NCI-H1092 (cell line): ENCODE measurements around the gene OR6K3.
"Not testable (repeated sequence)": the region's sequence is repeated elsewhere in the genome, so short reads cannot be mapped to it uniquely, and the experiment has no call there.

Source experiments
- DNase-seq: peaks from one replicate; lab custom pipeline; 2025; lab: John Stamatoyannopoulos, UW

OR6K3 gene

GRCh38 chr1:158720620-158721019 is at the start of gene OR6K3:
OR6K3 (minus strand) TSS chr1:158720720; CDS start chr1:158718115, 2,605 bp downstream.
- no peak for DNase-seq

DNA sequence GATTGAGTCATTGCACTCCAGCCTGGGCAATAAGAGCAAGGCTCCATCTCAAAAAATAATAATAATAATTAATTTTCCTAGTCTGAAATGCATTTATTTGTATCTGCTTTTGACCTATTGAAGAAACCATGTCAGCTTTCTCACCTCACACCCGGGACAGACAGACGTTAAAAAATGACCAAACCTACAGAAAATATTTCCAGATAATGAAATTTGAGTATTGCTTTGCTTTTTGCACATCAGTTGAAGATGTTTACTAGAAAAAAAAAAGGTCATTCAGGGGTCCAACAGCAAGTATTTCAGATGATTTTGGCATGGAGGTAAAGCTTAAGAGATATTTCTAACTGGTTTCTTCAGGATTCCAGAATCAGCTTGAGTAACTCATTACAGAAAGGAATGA is 33.9 kb upstream of the OR6K3 start, which contains the start of gene OR6K6:
Gene OR6K6 (plus strand): TSS at position 301 of the 400 bp plus-strand sequence. CDS start 168 bp downstream, outside the sequence.
- DNase-seq: no peak

DNA sequence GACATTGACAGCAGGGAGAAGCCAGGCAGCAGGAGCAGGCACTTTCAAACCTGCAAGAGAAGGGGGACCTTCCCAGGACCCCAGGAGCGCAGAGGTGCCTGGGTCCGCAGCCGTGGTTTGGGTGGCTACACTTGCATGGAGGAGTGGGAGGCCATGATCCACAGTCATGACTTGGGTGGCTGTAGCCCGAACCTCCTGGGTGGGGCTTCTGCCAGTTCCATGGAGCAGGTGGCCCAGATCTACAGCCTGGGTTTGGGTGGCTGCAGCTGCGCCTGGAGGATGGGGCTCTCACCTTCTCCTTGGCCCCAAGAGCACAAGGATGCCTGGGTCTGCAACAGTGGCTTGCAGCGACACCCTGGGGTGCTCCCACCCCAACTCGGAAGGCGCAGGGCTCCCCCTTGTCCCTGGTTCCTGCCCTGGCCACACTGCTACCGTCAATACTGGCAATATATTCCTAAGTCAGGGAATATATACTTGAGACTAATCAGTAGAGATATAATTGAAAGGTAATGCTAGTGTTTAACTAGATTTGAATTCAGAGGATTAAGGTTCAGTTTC is 31.7 kb upstream of the OR6K3 start:
- no peak for DNase-seq

GRCh38 chr1:158735848-158736247 is 15.3 kb upstream of the OR6K3 start:
- DNase-seq: no peak

GRCh38 chr1:158732524-158732923 is 12.0 kb upstream of the OR6K3 start:
- DNase-seq: no peak

DNA sequence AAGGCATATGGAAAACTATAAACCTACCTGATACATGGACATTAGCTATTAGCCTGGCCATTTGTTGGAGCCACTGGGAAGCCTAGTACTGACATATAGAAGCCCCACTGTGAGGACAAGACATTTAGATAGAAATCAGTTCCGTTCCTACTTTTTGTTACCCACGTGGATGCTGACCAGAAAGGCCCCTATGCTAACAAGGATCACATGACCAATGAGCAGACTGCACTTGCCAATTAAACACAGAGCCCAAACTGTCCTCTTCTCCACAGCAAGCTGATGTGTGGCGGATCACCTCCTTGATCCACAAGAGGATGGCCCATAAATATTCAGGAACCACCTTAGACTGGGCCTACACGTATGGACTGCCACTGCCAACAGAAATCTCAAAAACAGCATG is 11.2 kb upstream of the OR6K3 start:
- no peak for DNase-seq

DNA sequence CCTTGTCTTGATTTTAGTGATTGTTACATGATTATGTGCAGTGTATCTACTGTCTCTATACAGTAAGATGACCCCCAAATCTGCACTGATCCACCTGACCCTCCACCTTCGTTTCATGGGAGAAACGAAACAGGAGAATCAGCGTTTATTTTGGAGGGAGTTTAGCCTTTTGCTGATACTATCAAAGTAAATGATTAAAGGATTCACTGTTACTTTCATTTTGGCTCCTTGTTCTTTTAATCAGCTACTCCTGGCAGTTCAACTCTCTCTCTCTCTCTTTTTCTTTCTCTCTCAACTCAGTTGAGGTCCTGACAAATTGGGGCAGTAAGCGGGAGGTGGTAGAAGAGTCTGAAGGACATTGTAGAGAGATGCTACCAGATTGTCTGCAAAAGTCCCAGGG is 9.9 kb upstream of the OR6K3 start:
- no peak for DNase-seq

DNA sequence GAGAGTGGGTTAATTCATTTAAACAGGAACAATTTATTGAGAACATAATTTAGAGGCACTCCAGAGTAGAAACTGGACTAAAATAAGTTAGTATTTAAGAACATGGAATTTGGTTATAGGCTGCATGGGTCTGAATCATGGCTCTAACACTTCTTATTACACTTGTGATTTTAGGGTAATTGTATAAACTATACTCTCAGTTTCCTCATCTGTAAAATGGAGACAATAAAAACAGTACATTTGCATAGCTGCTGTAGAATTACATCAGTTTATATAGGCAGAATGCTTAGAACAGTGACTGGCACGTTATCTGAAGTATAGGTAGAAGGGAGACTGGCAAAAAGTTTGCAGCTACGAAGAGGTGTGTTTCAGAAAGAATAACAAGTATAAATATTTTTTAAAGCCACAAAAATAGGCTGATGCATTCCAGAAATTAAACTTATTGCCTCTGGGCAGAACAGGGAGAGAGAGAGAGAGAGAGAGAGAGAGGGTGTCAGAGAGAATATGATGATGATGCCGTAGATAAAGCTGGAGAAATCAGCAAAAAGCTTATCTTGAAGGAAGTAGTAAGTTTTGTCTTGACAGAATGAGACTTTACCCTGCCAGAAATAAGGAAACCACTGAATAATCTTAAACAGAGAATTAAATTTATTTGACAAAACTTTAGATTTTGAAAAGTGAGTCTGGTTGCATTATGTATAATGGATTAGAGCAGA is 8.1 kb upstream of the OR6K3 start:
- DNase-seq: no peak

DNA sequence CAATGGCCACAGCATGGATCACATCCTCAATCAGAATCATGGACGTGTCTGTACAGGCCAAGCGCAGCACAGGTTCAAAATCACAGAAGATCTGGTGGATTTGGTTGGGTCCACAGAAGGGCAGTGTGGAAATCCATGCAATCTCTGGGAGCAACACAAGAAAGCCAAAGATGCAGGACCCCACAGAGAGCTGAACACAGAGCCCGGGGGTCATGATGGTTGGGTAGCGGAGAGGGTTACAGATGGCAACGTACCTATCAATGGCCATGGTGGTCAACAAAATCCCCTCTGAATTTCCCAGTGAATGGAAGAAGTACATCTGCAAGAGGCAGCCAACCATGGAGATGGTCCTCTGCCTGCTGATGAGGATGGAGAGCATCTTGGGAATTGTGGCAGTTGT is 3.9 kb upstream of the OR6K3 start:
- no peak for DNase-seq

GRCh38 chr1:158719664-158720063 is 856 bp downstream of the OR6K3 start:
- no peak for DNase-seq

- DNase-seq: no peak
Observed at GRCh38 chr1:158717344-158717743, 3.2 kb downstream of the OR6K3 start.

DNA sequence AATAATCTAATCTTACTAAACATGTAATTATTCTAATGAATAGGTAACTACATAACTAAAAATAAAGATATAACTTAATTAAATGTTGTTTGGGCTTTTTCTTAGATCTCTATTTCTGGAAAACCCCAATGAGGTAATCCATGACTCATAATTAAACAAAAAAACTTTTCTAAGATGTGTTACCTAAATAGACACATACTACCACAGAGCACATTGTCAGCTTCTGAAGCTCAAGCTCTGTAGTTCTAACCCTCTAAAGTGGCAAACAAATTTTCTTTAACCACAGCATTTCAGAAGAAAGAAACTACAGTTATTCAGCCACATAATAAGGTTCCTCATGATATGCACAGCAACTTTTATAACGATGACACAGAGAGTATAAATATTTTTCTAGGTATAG is 4.2 kb downstream of the OR6K3 start:
- no peak for DNase-seq

DNA sequence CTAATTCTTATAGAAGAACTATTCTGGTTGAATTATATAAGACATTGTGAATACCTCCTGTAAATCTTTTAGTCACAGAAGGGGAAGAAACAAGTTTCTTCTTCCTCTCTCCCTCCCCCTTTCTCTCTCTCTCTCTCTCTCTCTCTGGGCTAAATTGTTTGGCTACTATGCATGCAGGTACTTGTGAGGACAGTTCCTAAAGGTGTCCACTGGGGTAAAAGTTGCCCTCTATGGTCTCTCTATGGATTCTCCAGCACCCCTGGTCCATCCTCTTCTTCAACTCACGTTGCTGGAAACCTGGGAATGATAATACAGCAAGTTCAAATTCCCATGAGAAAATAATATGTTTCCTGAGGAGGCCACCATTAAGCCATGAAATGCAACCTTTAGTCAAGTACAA is 5.8 kb downstream of the OR6K3 start:
- no peak for DNase-seq

GRCh38 chr1:158711098-158711497 is 9.4 kb downstream of the OR6K3 start:
- no peak for DNase-seq

DNA sequence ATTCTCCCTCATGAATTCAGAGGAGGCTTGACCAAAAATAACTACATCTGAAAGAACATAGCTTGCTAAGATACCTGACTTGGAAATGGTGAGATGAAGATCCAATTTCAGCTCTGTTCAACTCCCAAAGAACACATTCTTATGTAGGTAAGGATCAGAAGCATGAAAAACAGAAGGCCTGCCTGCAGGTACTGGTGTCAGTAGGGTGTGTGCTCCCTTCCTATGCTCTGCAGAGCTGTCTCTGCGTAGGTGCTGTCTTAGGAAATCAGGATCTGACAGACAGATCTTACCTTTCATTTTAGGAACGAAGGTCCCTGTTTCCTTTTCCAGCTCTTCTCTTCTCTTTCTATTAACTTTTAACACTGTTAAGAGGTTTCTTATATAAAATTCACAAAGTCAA is 14.4 kb downstream of the OR6K3 start:
- no peak for DNase-seq

- DNase-seq: no peak
Observed at GRCh38 chr1:158700552-158700951, 20.0 kb downstream of the OR6K3 start, which contains the start of gene OR6K2. OR6K2 (minus strand) TSS chr1:158700652; CDS start chr1:158700652, 0 bp downstream.

DNA sequence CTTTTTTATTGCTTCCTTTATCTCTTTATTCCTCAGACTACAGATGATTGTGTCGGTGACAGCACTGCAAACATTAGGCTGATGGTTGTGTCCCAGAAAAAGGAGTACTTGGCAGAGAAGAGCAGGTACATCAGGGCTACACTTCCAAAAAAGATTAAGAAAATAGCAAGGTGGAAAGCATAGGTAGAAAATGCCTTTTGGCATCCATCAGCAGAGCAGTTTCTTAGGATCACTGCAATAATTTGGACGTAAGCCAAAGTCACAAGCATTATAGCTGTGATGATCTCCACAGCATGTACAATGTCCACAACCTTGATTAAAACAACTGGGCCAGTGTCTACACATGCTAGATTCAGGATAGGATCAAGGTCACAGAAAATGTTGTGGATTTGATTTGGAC is 25.9 kb downstream of the OR6K3 start:
- DNase-seq: no peak

DNA sequence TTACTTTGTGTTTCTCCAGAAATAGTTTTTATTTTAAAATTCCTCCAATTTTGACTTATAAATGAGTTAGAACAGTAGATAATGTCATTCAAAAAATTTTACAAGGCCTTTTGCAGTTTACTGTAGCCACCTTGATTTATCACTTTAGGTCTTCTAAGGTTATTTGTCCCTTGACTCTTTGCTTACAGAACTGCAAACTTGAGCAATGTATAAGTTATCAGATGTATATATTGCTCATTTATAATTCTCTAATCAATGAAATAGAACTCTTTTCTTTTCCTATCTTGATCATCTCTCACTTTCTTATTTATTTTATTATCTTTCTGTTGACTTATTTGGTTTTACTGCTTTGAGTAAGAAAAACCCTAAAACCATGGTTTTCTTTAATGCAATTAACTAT is 28.2 kb downstream of the OR6K3 start:
- no peak for DNase-seq

DNA sequence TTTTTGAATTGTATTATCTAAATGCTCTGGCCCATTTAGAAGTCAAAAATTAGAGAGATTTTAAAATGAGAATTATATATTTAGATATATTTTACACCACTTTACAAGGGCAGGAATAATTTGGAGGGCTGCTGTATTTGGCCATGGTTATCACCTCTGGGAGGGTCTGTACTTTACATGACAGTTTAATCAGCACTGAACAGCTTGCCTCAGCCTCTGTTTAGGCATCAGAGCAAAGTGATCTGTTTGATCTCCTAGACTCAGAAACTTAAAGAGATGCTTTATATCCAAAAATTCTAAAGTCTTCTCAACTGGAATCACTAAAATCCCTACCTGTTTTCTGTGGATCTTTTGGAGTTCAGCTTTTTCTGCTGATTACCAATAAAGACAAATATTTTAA is 28.6 kb downstream of the OR6K3 start:
- no peak for DNase-seq

- not testable (repeated sequence) for DNase-seq
Observed at GRCh38 chr1:158691149-158691548, 29.4 kb downstream of the OR6K3 start.

GRCh38 chr1:158689875-158690274 is 30.6 kb downstream of the OR6K3 start:
- no peak for DNase-seq

- no peak for DNase-seq
Observed at GRCh38 chr1:158689110-158689509, 31.4 kb downstream of the OR6K3 start.

GRCh38 chr1:158688343-158688742 is 32.2 kb downstream of the OR6K3 start:
- not testable (repeated sequence) for DNase-seq

GRCh38 chr1:158687037-158687436 is 33.5 kb downstream of the OR6K3 start:
- no peak for DNase-seq
